CD14-positive monocyte (primary cell): ENCODE results near the gene MAN1C1. TPM values are rescaled to one million over a fixed set of nuclear protein-coding genes. Genes with fewer than 3 reads are reported as not detected.
"Not testable (repeated sequence)": the region's sequence is repeated elsewhere in the genome, so short reads cannot be mapped to it uniquely, and the experiment has no call there.

Source experiments
- DNase-seq, 3 donors: peaks; one replicate each; pipeline ENCODE4 v3.0.0-alpha.2; 2011 to 2022
- H2AFZ ChIP-seq: 2 replicates; pipeline ENCODE4 v1.6.0; 2012; ENCODE audit warnings: mild to moderate bottlenecking, low read depth, low read length, inconsistent platforms; ENCODE audit not compliant: insufficient read depth, poor library complexity, severe bottlenecking
- H3K27ac ChIP-seq, 2 donors: 1 replicate in 1 of 2; 2 replicates in 1 of 2; pipeline ENCODE4 v1.5.1; 2012 to 2013; ENCODE audit warnings: low read length in 2 of 2, control low read depth in 1 of 2, inconsistent platforms in 1 of 2, low read depth in 1 of 2, mild to moderate bottlenecking in 1 of 2
- H3K27me3 ChIP-seq, 2 donors: one replicate each; pipeline versions ENCODE4 v1.6.0 to v1.6.1; 2011 to 2013; ENCODE audit warnings: low read length in 2 of 2; ENCODE audit not compliant: control insufficient read depth in 2 of 2, insufficient read depth in 2 of 2
- H3K36me3 ChIP-seq, 2 donors: replicated peaks in 1 of 2; 1 replicate in 1 of 2; 2 replicates in 1 of 2; pipeline versions ENCODE4 v1.5.1 to v1.6.1; 2012 to 2013; ENCODE audit warnings: low read length in 2 of 2, control low read depth in 1 of 2, inconsistent platforms in 1 of 2, mild to moderate bottlenecking in 1 of 2; ENCODE audit not compliant: insufficient read depth in 2 of 2, control insufficient read depth in 1 of 2
- H3K4me1 ChIP-seq, 2 donors: 1 replicate in 1 of 2; 2 replicates in 1 of 2; pipeline versions ENCODE4 v1.5.1 to v1.6.1; 2012 to 2013; ENCODE audit warnings: low read length in 2 of 2, control low read depth in 1 of 2, inconsistent platforms in 1 of 2, mild to moderate bottlenecking in 1 of 2, moderate library complexity in 1 of 2; ENCODE audit not compliant: insufficient read depth in 2 of 2, control insufficient read depth in 1 of 2
- H3K4me2 ChIP-seq: replicated peaks from 2 replicates; pipeline ENCODE3; 2012; ENCODE audit warnings: low read length, moderate library complexity, mild to moderate bottlenecking; ENCODE audit not compliant: poor library complexity, severe bottlenecking; ENCODE audit errors: extremely low read depth
- H3K4me3 ChIP-seq, 3 experiments: fragments of 200-600 bp in 1 of 3; sonication (generic) in 1 of 3; replicated peaks in 1 of 3; 1 replicate in 2 of 3; 2 replicates in 1 of 3; pipeline ENCODE4 v1.5.1; 2011 to 2013; ENCODE audit warnings: low read length in 3 of 3, mild to moderate bottlenecking in 3 of 3, control low read depth in 2 of 3, low read depth in 2 of 3, inconsistent platforms in 1 of 3, moderate library complexity in 1 of 3
- H3K79me2 ChIP-seq: 2 replicates; pipeline ENCODE4 v1.6.0; 2012; ENCODE audit warnings: mild to moderate bottlenecking, control low read depth, inconsistent platforms, low read length, moderate library complexity; ENCODE audit not compliant: insufficient read depth
- H3K9ac ChIP-seq: 2 replicates; pipeline ENCODE4 v1.6.0; 2017; ENCODE audit warnings: low read length, mild to moderate bottlenecking; ENCODE audit not compliant: insufficient read depth, poor library complexity, severe bottlenecking
- H3K9me3 ChIP-seq, 2 donors: replicated peaks in 1 of 2; 1 replicate in 1 of 2; 2 replicates in 1 of 2; pipeline versions ENCODE4 v1.5.1 to v1.6.1; 2012 to 2013; ENCODE audit warnings: low read length in 2 of 2, control low read depth in 1 of 2; ENCODE audit not compliant: control insufficient read depth in 1 of 2, insufficient read depth in 1 of 2
- H4K20me1 ChIP-seq: 2 replicates; pipeline ENCODE4 v1.6.0; 2012; ENCODE audit warnings: mild to moderate bottlenecking, low read length, control low read depth, moderate library complexity; ENCODE audit not compliant: insufficient read depth
- H3K27ac Mint-ChIP-seq, 7 donors: one replicate each; pipeline ENCODE4 v1.8.0; 2020; ENCODE audit warnings: mild to moderate bottlenecking in 7 of 7, mixed read lengths in 7 of 7, moderate library complexity in 6 of 7, inconsistent platforms in 2 of 7
- H3K27me3 Mint-ChIP-seq, 3 donors: one replicate each; pipeline ENCODE4 v1.8.0; 2021 to 2022; ENCODE audit warnings: low read depth in 3 of 3, mild to moderate bottlenecking in 3 of 3, mixed read lengths in 3 of 3, moderate library complexity in 3 of 3, inconsistent platforms in 1 of 3
- H3K36me3 Mint-ChIP-seq, 2 donors: one replicate each; pipeline ENCODE4 v1.8.0; 2020; ENCODE audit warnings: mixed read lengths in 2 of 2, inconsistent platforms in 1 of 2, mild to moderate bottlenecking in 1 of 2
- H3K4me1 Mint-ChIP-seq: one replicate; pipeline ENCODE4 v1.8.0; 2020; ENCODE audit warnings: mild to moderate bottlenecking, mixed read lengths
- H3K4me3 Mint-ChIP-seq, 2 donors: one replicate each; pipeline ENCODE4 v1.8.0; 2020; ENCODE audit warnings: mild to moderate bottlenecking in 2 of 2, mixed read lengths in 2 of 2, moderate library complexity in 1 of 2
- H3K9me3 Mint-ChIP-seq, 7 donors: one replicate each; pipeline ENCODE4 v1.8.0; 2020 to 2022; ENCODE audit warnings: mixed read lengths in 7 of 7, mild to moderate bottlenecking in 6 of 7, moderate library complexity in 6 of 7, inconsistent platforms in 2 of 7
- WGBS: methylation state at CpG from one replicate; pipeline ENCODE4 v1.1.5; 2013; ENCODE audit warnings: missing lambda C conversion rate; ENCODE audit not compliant: insufficient coverage; 5-methylcytosine and 5-hydroxymethylcytosine counted together
- intact Hi-C, 2 donors: fragments of 100-400 bp; cut with micrococcal nuclease; formaldehyde crosslinking; loops; one replicate each; pipeline versions ENCODE4 v1.15.0 to v1.15.1; 2023
- polyA plus RNA-seq, 3 donors: library from polyadenylated mRNA; depleted of rRNA in 1 of 3; unstranded in 2 of 3; stranded (reverse) in 1 of 3; fragments of 300-500 nt in 2 of 3; fragments of >200 nt in 1 of 3; fragmentation: Illumina TruSeq in 2 of 3; gene quantifications; 1 replicate in 2 of 3; 2 replicates in 1 of 3; pipeline ENCODE4 v1.2.3, GENCODE V29; 2012 to 2021
- TF ChIP-seq, protein P1 (sequence below): fragments of 200-600 bp; IDR thresholded peaks from one replicate; pipeline ENCODE4 v1.8.0; 2022; ENCODE audit warnings: antibody characterized with exemption, mild to moderate bottlenecking

The MAN1C1 gene
- polyA plus RNA-seq, 3 donors, result 1.2 to 7.2 (median 1.7) TPM

- H3K4me1 Mint-ChIP-seq, result peaks cover 6% of the 10 kb centered on the region
- H4K20me1 ChIP-seq, result no peaks in the 10 kb centered on the region
- H3K36me3 Mint-ChIP-seq, result peaks cover 1 to 12% of the 10 kb centered on the region in 2 donors
- no peak overlapping the region for H3K27ac ChIP-seq
- 100% methylated on average over 2 of the region's 2 CpGs for WGBS
- no peaks in the 10 kb centered on the region for H3K27me3 Mint-ChIP-seq
- H3K4me3 Mint-ChIP-seq, result no peak overlapping the region
- no peaks in the 10 kb centered on the region for H3K79me2 ChIP-seq
- H3K4me3 ChIP-seq, result no peak overlapping the region
- H2AFZ ChIP-seq, result no peak overlapping the region
- no peaks in the 10 kb centered on the region for H3K27me3 ChIP-seq
- no peak overlapping the region for H3K4me2 ChIP-seq
- H3K9me3 Mint-ChIP-seq, result no peaks in the 10 kb centered on the region
- H3K36me3 ChIP-seq, result no peaks in the 10 kb centered on the region
- no peak for DNase-seq
- no peak overlapping the region for H3K9ac ChIP-seq
- intact Hi-C loops, result no loop called here
- H3K4me1 ChIP-seq, result no peaks in the 10 kb centered on the region
- TF ChIP-seq, protein P1, sequence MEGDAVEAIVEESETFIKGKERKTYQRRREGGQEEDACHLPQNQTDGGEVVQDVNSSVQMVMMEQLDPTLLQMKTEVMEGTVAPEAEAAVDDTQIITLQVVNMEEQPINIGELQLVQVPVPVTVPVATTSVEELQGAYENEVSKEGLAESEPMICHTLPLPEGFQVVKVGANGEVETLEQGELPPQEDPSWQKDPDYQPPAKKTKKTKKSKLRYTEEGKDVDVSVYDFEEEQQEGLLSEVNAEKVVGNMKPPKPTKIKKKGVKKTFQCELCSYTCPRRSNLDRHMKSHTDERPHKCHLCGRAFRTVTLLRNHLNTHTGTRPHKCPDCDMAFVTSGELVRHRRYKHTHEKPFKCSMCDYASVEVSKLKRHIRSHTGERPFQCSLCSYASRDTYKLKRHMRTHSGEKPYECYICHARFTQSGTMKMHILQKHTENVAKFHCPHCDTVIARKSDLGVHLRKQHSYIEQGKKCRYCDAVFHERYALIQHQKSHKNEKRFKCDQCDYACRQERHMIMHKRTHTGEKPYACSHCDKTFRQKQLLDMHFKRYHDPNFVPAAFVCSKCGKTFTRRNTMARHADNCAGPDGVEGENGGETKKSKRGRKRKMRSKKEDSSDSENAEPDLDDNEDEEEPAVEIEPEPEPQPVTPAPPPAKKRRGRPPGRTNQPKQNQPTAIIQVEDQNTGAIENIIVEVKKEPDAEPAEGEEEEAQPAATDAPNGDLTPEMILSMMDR, result no peak
- no peaks in the 10 kb centered on the region for H3K9me3 ChIP-seq
- no peak overlapping the region for H3K27ac Mint-ChIP-seq
Measured at GRCh38 chr1:25662061-25662460, 45.5 kb downstream of the MAN1C1 start.

DNA sequence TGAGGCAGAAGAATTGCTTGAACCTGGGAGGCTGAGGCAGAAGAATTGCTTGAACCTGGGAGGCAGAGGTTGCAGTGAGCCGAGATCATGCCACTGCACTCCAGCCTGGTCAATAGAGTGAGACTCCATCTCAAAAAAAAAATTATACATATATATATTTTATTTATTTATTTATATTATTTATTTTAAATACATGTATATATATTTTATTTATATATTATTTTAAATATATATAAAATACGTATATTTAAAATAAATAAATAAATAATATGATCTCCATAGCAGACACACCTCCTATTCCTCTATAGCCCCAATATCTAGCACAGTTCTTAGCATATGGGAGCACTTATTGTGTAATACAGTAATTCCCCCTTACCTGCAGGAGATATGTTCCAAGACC lies 46.4 kb downstream of the MAN1C1 start:
- H3K79me2 ChIP-seq, DNase-seq, H3K27me3 ChIP-seq, H4K20me1 ChIP-seq, H3K4me1 Mint-ChIP-seq, H3K27ac ChIP-seq, H3K9ac ChIP-seq, H3K4me2 ChIP-seq, H3K9me3 Mint-ChIP-seq, intact Hi-C loops, H3K27me3 Mint-ChIP-seq, H2AFZ ChIP-seq, H3K4me3 Mint-ChIP-seq, H3K36me3 ChIP-seq, H3K9me3 ChIP-seq, H3K4me3 ChIP-seq, H3K4me1 ChIP-seq, H3K27ac Mint-ChIP-seq: not testable (repeated sequence)
- peaks cover 1 to 12% of the 10 kb centered on the region in 2 donors for H3K36me3 Mint-ChIP-seq
- WGBS, result no CpG with 5 or more reads among the region's 2 CpGs
